Activated T-cell treated with anti-CD3 and anti-CD28 coated beads for 1 hour (primary cell): ENCODE measurements around the gene CASTOR2.
A peak's percentile ranks its signal among the peaks of the same experiment; 100 is the strongest.
"Not testable (repeated sequence)": the region's sequence is repeated elsewhere in the genome, so short reads cannot be mapped to it uniquely, and the experiment has no call there.

Experiments
- DNase-seq: peaks from one replicate; pipeline ENCODE4 v3.0.0-alpha.2; 2020; ENCODE audit warnings: low read depth

CASTOR2 gene

GRCh38 chr7:74964511-74965119 lies at the start of gene CASTOR2:
TSS of gene CASTOR2 (plus strand) at chr7:74964705. CDS start at chr7:74964986, 281 bp downstream.
- DNase-seq = peak; percentile 39

GRCh38 chr7:74922321-74922890 lies 42.1 kb upstream of the CASTOR2 start:
- not testable (repeated sequence) for DNase-seq

- not testable (repeated sequence) for DNase-seq
Observed at GRCh38 chr7:74923644-74924043, 40.9 kb upstream of the CASTOR2 start.

- not testable (repeated sequence) for DNase-seq
Observed at GRCh38 chr7:74926968-74927367, 37.5 kb upstream of the CASTOR2 start.

- DNase-seq = not testable (repeated sequence)
Observed at GRCh38 chr7:74931563-74932328, 32.8 kb upstream of the CASTOR2 start.

GRCh38 chr7:74939429-74939828 lies 25.1 kb upstream of the CASTOR2 start:
- DNase-seq = not testable (repeated sequence)

GRCh38 chr7:74941302-74942069 lies 23.0 kb upstream of the CASTOR2 start:
- not testable (repeated sequence) for DNase-seq

- DNase-seq = not testable (repeated sequence)
Observed at GRCh38 chr7:74943923-74944322, 20.6 kb upstream of the CASTOR2 start.

GRCh38 chr7:74947741-74948140 lies 16.8 kb upstream of the CASTOR2 start:
- not testable (repeated sequence) for DNase-seq

GRCh38 chr7:74953774-74954173 lies 10.7 kb upstream of the CASTOR2 start:
- DNase-seq = not testable (repeated sequence)

GRCh38 chr7:74958328-74958727 lies 6.2 kb upstream of the CASTOR2 start:
- not testable (repeated sequence) for DNase-seq

- not testable (repeated sequence) for DNase-seq
Observed at GRCh38 chr7:74963704-74964510, 598 bp upstream of the CASTOR2 start.

GRCh38 chr7:74966208-74966854 lies 1.8 kb downstream of the CASTOR2 start:
- DNase-seq = not testable (repeated sequence)

- DNase-seq = not testable (repeated sequence)
Observed at GRCh38 chr7:74966909-74967308, 2.4 kb downstream of the CASTOR2 start.

GRCh38 chr7:74971431-74971830 lies 6.9 kb downstream of the CASTOR2 start:
- not testable (repeated sequence) for DNase-seq

- not testable (repeated sequence) for DNase-seq
Observed at GRCh38 chr7:74972377-74972776, 7.9 kb downstream of the CASTOR2 start.

- not testable (repeated sequence) for DNase-seq
Observed at GRCh38 chr7:74975959-74976358, 11.5 kb downstream of the CASTOR2 start.

GRCh38 chr7:74977523-74977922 lies 13.0 kb downstream of the CASTOR2 start:
- not testable (repeated sequence) for DNase-seq

- not testable (repeated sequence) for DNase-seq
Observed at GRCh38 chr7:74988436-74988835, 23.9 kb downstream of the CASTOR2 start.

GRCh38 chr7:74993121-74993520 lies 28.6 kb downstream of the CASTOR2 start:
- no peak for DNase-seq
